IMR-90 (cell line): Measurements from ENCODE around the gene TOX3. TPM values are rescaled to one million over a fixed set of nuclear protein-coding genes. Genes with fewer than 3 reads are reported as not detected.

Experiments used
- ATAC-seq: fragments of 200-7000 bp; cut with Tn5 transposase; 2 replicates; pipeline ENCODE4 v1.9.1; 2020; ENCODE audit warnings: low read depth, mild to moderate bottlenecking, moderate library complexity
- BruUV-seq: library from RNA; stranded (reverse); fragments of 400-500 nt; replicated peaks from 2 replicates; lab custom pipeline; 2021; lab: Mats Ljungman, UMichigan
- CTCF ChIA-PET: fragments of 300-600 bp; formaldehyde crosslinking; extraction: SDS; loops from one replicate; lab custom pipeline; 2021; ENCODE audit warnings: antibody characterized with exemption; lab: Yijun Ruan, JAX
- POLR2A ChIA-PET: fragments of 300-600 bp; sonication (Branson Sonifier 250); formaldehyde crosslinking; loops from one replicate; lab custom pipeline; 2022; ENCODE audit warnings: antibody characterized with exemption; ENCODE audit not compliant: unreplicated experiment; lab: Charles Lee
- DNase-seq: peaks from one replicate; pipeline ENCODE4 v3.0.0; 2013
- H2AFZ ChIP-seq: replicated peaks from 2 replicates; pipeline ENCODE3; 2013; ENCODE audit warnings: low read length, mild to moderate bottlenecking; ENCODE audit not compliant: poor library complexity
- H2AK5ac ChIP-seq: 2 replicates; pipeline ENCODE4 v1.6.1; 2013; ENCODE audit warnings: low read depth, low read length, inconsistent platforms
- H2AK9ac ChIP-seq: replicated peaks from 2 replicates; pipeline ENCODE3; 2013; ENCODE audit warnings: mild to moderate bottlenecking, low read depth, low read length, moderate library complexity; ENCODE audit not compliant: poor library complexity
- H2BK120ac ChIP-seq: 2 replicates; pipeline ENCODE4 v1.6.1; 2013; ENCODE audit warnings: low read depth, low read length, inconsistent platforms
- H2BK15ac ChIP-seq: 3 replicates; pipeline ENCODE4 v1.6.1; 2013; ENCODE audit warnings: low read depth, low read length, inconsistent platforms
- H2BK20ac ChIP-seq: 2 replicates; pipeline ENCODE4 v1.6.1; 2013; ENCODE audit warnings: low read depth, mild to moderate bottlenecking, inconsistent platforms, low read length, moderate library complexity
- H2BK5ac ChIP-seq: 2 replicates; pipeline ENCODE4 v1.6.1; 2013; ENCODE audit warnings: mild to moderate bottlenecking, low read depth, low read length, inconsistent platforms; ENCODE audit not compliant: poor library complexity, severe bottlenecking
- H3K14ac ChIP-seq: replicated peaks from 2 replicates; pipeline ENCODE4 v1.6.1; 2013; ENCODE audit warnings: low read depth, low read length, inconsistent platforms
- H3K18ac ChIP-seq: 2 replicates; pipeline ENCODE4 v1.6.1; 2013; ENCODE audit warnings: low read depth, low read length, control low read depth
- H3K23ac ChIP-seq: 2 replicates; pipeline ENCODE4 v1.6.1; 2013; ENCODE audit warnings: low read depth, low read length, inconsistent platforms
- H3K27ac ChIP-seq: 2 replicates; pipeline ENCODE4 v1.5.1; 2013; ENCODE audit warnings: mild to moderate bottlenecking, control low read depth, low read length; ENCODE audit not compliant: insufficient read depth
- H3K27me3 ChIP-seq: 2 replicates; pipeline ENCODE4 v1.6.1; 2013; ENCODE audit warnings: low read length; ENCODE audit not compliant: control insufficient read depth, insufficient read depth
- H3K36me3 ChIP-seq: 2 replicates; pipeline ENCODE4 v1.6.1; 2013; ENCODE audit warnings: low read length, mixed read lengths; ENCODE audit not compliant: control insufficient read depth, insufficient read depth
- H3K4ac ChIP-seq: 2 replicates; pipeline ENCODE4 v1.6.1; 2013; ENCODE audit warnings: low read depth, low read length, inconsistent platforms
- H3K4me1 ChIP-seq: 2 replicates; pipeline ENCODE4 v1.6.1; 2013; ENCODE audit warnings: low read length, mixed read lengths; ENCODE audit not compliant: control insufficient read depth, insufficient read depth
- H3K4me2 ChIP-seq: 2 replicates; pipeline ENCODE4 v1.6.1; 2013; ENCODE audit warnings: low read depth, mild to moderate bottlenecking, control low read depth, low read length, moderate library complexity
- H3K4me3 ChIP-seq: 2 replicates; pipeline ENCODE4 v1.5.1; 2013; ENCODE audit warnings: low read depth, mild to moderate bottlenecking, control low read depth, low read length, moderate library complexity; ENCODE audit not compliant: insufficient read depth
- H3K56ac ChIP-seq: 2 replicates; pipeline ENCODE4 v1.6.1; 2013; ENCODE audit warnings: low read length, inconsistent platforms; ENCODE audit not compliant: insufficient read depth; ENCODE audit errors: extremely low read depth
- H3K79me1 ChIP-seq, 2 experiments: 2 replicates each; pipeline ENCODE4 v1.6.1; 2013; ENCODE audit warnings: low read length in 2 of 2, inconsistent platforms in 1 of 2, low read depth in 1 of 2
- H3K9ac ChIP-seq: 2 replicates; pipeline ENCODE4 v1.6.1; 2013; ENCODE audit warnings: low read depth, low read length, control low read depth
- H3K9me1 ChIP-seq: 2 replicates; pipeline ENCODE4 v1.6.1; 2013; ENCODE audit warnings: low read length, inconsistent platforms; ENCODE audit not compliant: insufficient read depth
- H3K9me3 ChIP-seq: 2 replicates; pipeline ENCODE4 v1.6.1; 2013; ENCODE audit warnings: low read length; ENCODE audit not compliant: control insufficient read depth, insufficient read depth
- H4K20me1 ChIP-seq: 2 replicates; pipeline ENCODE4 v1.6.1; 2013; ENCODE audit warnings: low read length, inconsistent platforms; ENCODE audit not compliant: insufficient read depth
- H4K5ac ChIP-seq: 2 replicates; pipeline ENCODE4 v1.6.1; 2013; ENCODE audit warnings: mild to moderate bottlenecking, low read depth, low read length, control low read depth
- H4K8ac ChIP-seq, 2 experiments: 2 replicates each; pipeline ENCODE4 v1.6.1; 2013; ENCODE audit warnings: low read depth in 2 of 2, low read length in 2 of 2, control low read depth in 1 of 2, inconsistent platforms in 1 of 2
- H4K91ac ChIP-seq: 2 replicates; pipeline ENCODE4 v1.6.1; 2013; ENCODE audit warnings: low read depth, low read length, inconsistent platforms; ENCODE audit not compliant: insufficient read depth
- BHLHE40 ChIP-seq: fragments of 150-350 bp; IDR thresholded peaks from 2 replicates; pipeline ENCODE4 v1.6.1; 2016; ENCODE audit warnings: mild to moderate bottlenecking, low read depth, low read length
- CEBPB ChIP-seq: IDR thresholded peaks from 2 replicates; pipeline ENCODE4 v1.6.1; 2012; ENCODE audit warnings: low read depth, low read length, improper control_type of control experiment
- CHD1 ChIP-seq: IDR thresholded peaks from 2 replicates; pipeline ENCODE4 v1.6.1; 2012; ENCODE audit warnings: low read depth, low read length, improper control_type of control experiment
- ELK1 ChIP-seq: fragments of 150-350 bp; IDR thresholded peaks from 2 replicates; pipeline ENCODE4 v1.6.1; 2016; ENCODE audit warnings: low read depth, mild to moderate bottlenecking, low read length, moderate library complexity, borderline replicate concordance
- FOS ChIP-seq: fragments of 150-350 bp; IDR thresholded peaks from 2 replicates; pipeline ENCODE4 v1.6.1; 2016; ENCODE audit warnings: low read depth, low read length
- MAFK ChIP-seq: IDR thresholded peaks from 2 replicates; pipeline ENCODE4 v1.6.1; 2012; ENCODE audit warnings: low read depth, low read length, improper control_type of control experiment
- MAZ ChIP-seq: IDR thresholded peaks from 2 replicates; pipeline ENCODE4 v1.6.1; 2012; ENCODE audit warnings: low read depth, mild to moderate bottlenecking, low read length, improper control_type of control experiment, moderate library complexity, borderline replicate concordance
- MXI1 ChIP-seq: IDR thresholded peaks from 2 replicates; pipeline ENCODE4 v1.6.1; 2012; ENCODE audit warnings: low read depth, mild to moderate bottlenecking, low read length, moderate library complexity, borderline replicate concordance
- NFE2L2 ChIP-seq: fragments of 150-350 bp; IDR thresholded peaks from 2 replicates; pipeline ENCODE4 v1.6.1; 2016; ENCODE audit warnings: low read depth, mild to moderate bottlenecking, low read length
- POLR2A ChIP-seq: IDR thresholded peaks from 2 replicates; pipeline ENCODE4 v1.6.1; 2012; ENCODE audit warnings: mild to moderate bottlenecking, low read depth, low read length
- RAD21 ChIP-seq: IDR thresholded peaks from 2 replicates; pipeline ENCODE4 v1.6.1; 2012; ENCODE audit warnings: low read length, improper control_type of control experiment
- RCOR1 ChIP-seq: IDR thresholded peaks from 2 replicates; pipeline ENCODE4 v1.6.1; 2012; ENCODE audit warnings: mild to moderate bottlenecking, low read length, improper control_type of control experiment; ENCODE audit not compliant: insufficient replicate concordance
- RFX5 ChIP-seq: IDR thresholded peaks from 2 replicates; pipeline ENCODE4 v1.8.0; 2012; ENCODE audit warnings: low read depth, mild to moderate bottlenecking, low read length, moderate library complexity
- SMC3 ChIP-seq: fragments of 150-350 bp; IDR thresholded peaks from 2 replicates; pipeline ENCODE4 v1.6.1; 2016; ENCODE audit warnings: low read depth, mild to moderate bottlenecking, antibody characterized with exemption, low read length, moderate library complexity
- USF2 ChIP-seq: fragments of 150-350 bp; IDR thresholded peaks from 2 replicates; pipeline ENCODE4 v1.6.1; 2017; ENCODE audit warnings: mild to moderate bottlenecking, antibody characterized with exemption, low read length, low read depth
- WGBS, 2 experiments: methylation state at CpG; one replicate each; pipeline versions ENCODE4 v1.1.5 to v1.1.7; 2013; ENCODE audit warnings: missing lambda C conversion rate in 2 of 2; ENCODE audit not compliant: insufficient read length in 1 of 2; ENCODE audit errors: extremely low coverage in 2 of 2; 5-methylcytosine and 5-hydroxymethylcytosine counted together
- dilution Hi-C: fragments of 300-500 bp; cut with HindIII; formaldehyde crosslinking; loops from one replicate; pipeline ENCODE4 v1.14.3; 2018; ENCODE audit warnings: low sequenced_read_pairs; ENCODE audit not compliant: unreplicated experiment
- in situ Hi-C: fragments of 300-500 bp; cut with MboI; formaldehyde crosslinking; loops from 3 replicates; pipeline ENCODE4 v1.14.3; 2019; ENCODE audit warnings: low sequenced_read_pairs, inconsistent platforms, mixed read lengths
- intact Hi-C: fragments of 100-400 bp; cut with micrococcal nuclease; formaldehyde crosslinking; loops from 2 replicates; pipeline ENCODE4 v1.10.0; 2022
- polyA plus RNA-seq, 3 experiments: library from polyadenylated mRNA; depleted of rRNA; stranded (reverse); fragments of >200 nt; gene quantifications; 2 replicates each; pipeline ENCODE4 v1.2.3, GENCODE V29; 2012; ENCODE audit warnings: low replicate concordance in 1 of 3
- total RNA-seq: library from RNA; depleted of rRNA; stranded (reverse); fragments of >200 nt; gene quantifications from 2 replicates; pipeline ENCODE4 v1.2.3, GENCODE V29; 2012

TOX3 gene
- total and polyA plus RNA-seq, 2 of the 4 experiments (the other 2 are of a cell fraction) = not detected

- H3K23ac ChIP-seq = no peak overlapping the region
- no peak overlapping the region for H3K18ac ChIP-seq
- H3K79me1 ChIP-seq = no peaks in the 10 kb centered on the region
- H4K20me1 ChIP-seq = no peaks in the 10 kb centered on the region
- no peak overlapping the region for H3K9ac ChIP-seq
- no peak overlapping the region for H3K4me3 ChIP-seq
- no peaks in the 10 kb centered on the region for H3K27me3 ChIP-seq
- H3K36me3 ChIP-seq = no peaks in the 10 kb centered on the region
- no peak overlapping the region for H3K4ac ChIP-seq
- H2BK120ac ChIP-seq = no peak overlapping the region
- no peak overlapping the region for H3K27ac ChIP-seq
- peaks cover 4% of the 10 kb centered on the region; the same call in 1 of the 2 replicates for H3K9me3 ChIP-seq
- ChIA-PET POLR2A (no interaction called here), CTCF (no interaction called here)
- no peak overlapping the region for H2BK20ac ChIP-seq
- 15% methylated on average over 4 of the region's 9 CpGs; no CpG with 5 or more reads in 1 of the 2 experiments for WGBS, 2 experiments
- dilution Hi-C loops (no loop called here), in situ Hi-C loops (no loop called here), intact Hi-C loops (no loop called here)
- H4K8ac ChIP-seq = no peak overlapping the region
- H2AK5ac ChIP-seq = no peak overlapping the region
- H2BK15ac ChIP-seq = no peak overlapping the region
- H3K14ac ChIP-seq = no peak overlapping the region
- ATAC-seq (no peak), DNase-seq (no peak)
- TF ChIP-seq MAFK = no peak
- no peak for TF ChIP-seq MXI1
- TF ChIP-seq CEBPB = no peak
- TF ChIP-seq NFE2L2 = no peak
- no peak for TF ChIP-seq RFX5
- TF ChIP-seq CHD1 = no peak
- TF ChIP-seq ELK1 = no peak
- TF ChIP-seq USF2 = no peak
- TF ChIP-seq FOS = no peak
- TF ChIP-seq POLR2A = no peak
- no peak for TF ChIP-seq SMC3
- no peak for TF ChIP-seq BHLHE40
- no peak for TF ChIP-seq MAZ
- no peak for TF ChIP-seq RAD21
- no peak for TF ChIP-seq RCOR1
- no peaks in the 10 kb centered on the region for H3K9me1 ChIP-seq
- H4K5ac ChIP-seq = no peak overlapping the region
- H2AFZ ChIP-seq = no peak overlapping the region
- H2BK5ac ChIP-seq = no peak overlapping the region
- H3K56ac ChIP-seq = no peak overlapping the region
- H3K4me2 ChIP-seq = no peak overlapping the region
- no peaks in the 10 kb centered on the region for H3K4me1 ChIP-seq
- H2AK9ac ChIP-seq = no peak overlapping the region
- no TSS peak for BruUV-seq
- no peak overlapping the region for H4K91ac ChIP-seq
These were observed 30.3 kb upstream of the TOX3 start for GRCh38 chr16:52577130-52577706.
